Measurements from ENCODE around the gene POR. TPM values are rescaled to one million over a fixed set of nuclear protein-coding genes. Genes with fewer than 3 reads are reported as not detected.

POR gene
- total RNA-seq, 2 donors from 2014 or later, result 60.6 to 128 TPM

GRCh38 chr7:75965617-75966016 lies 50.7 kb downstream of the POR start:
- intact Hi-C loops (cut with DNase I), result no loop called here

GRCh38 chr7:75966190-75966961 lies 51.4 kb downstream of the POR start:
- intact Hi-C loops (cut with DNase I), result no loop called here
- ATAC-seq (peak; percentile 56 to 64), DNase-seq (peak; percentile 79)

More at GRCh38 chr7:75965617-75966016, 50.7 kb downstream of the POR start:
- DNase-seq (no peak), ATAC-seq (no peak)

GRCh38 chr7:75967055-75967454 lies 52.1 kb downstream of the POR start:
- no peak for ATAC-seq
- DNase-seq, result no peak
- intact Hi-C loops (cut with DNase I), result no loop called here

- no peak for DNase-seq
- intact Hi-C loops (cut with DNase I), result no loop called here
- peak; percentile 10 to 37 for ATAC-seq
These were observed 52.6 kb downstream of the POR start for GRCh38 chr7:75967487-75967997.

- no peak for ATAC-seq
- intact Hi-C loops (cut with DNase I), result no loop called here
- DNase-seq, result no peak
These were observed 53.1 kb downstream of the POR start for GRCh38 chr7:75968012-75968411.

GRCh38 chr7:75968561-75969001 lies 53.6 kb downstream of the POR start:
- ATAC-seq, result peak in 1 of 2 donors; percentile 29
- intact Hi-C loops (cut with DNase I), result no loop called here
- DNase-seq, result no peak

GRCh38 chr7:75969182-75969581 lies 54.2 kb downstream of the POR start:
- ATAC-seq (peak; percentile 3 to 13), DNase-seq (peak; percentile 64)
- intact Hi-C loops (cut with DNase I), result no loop called here

- intact Hi-C loops (cut with DNase I), result no loop called here
- no peak for DNase-seq
- peak in 1 of 2 donors; percentile 5 for ATAC-seq
These were observed 54.9 kb downstream of the POR start for GRCh38 chr7:75969704-75970498.

- DNase-seq, result no peak
- intact Hi-C loops (cut with DNase I), result no loop called here
- no peak for ATAC-seq
These were observed 56.5 kb downstream of the POR start for GRCh38 chr7:75971309-75971960.

GRCh38 chr7:75971961-75972763 lies 57.2 kb downstream of the POR start:
- DNase-seq (peak; percentile 88), ATAC-seq (peak; percentile 48 to 67)
- intact Hi-C loops (cut with DNase I), result no loop called here

- intact Hi-C loops (cut with DNase I), result no loop called here
- DNase-seq (peak; percentile 66), ATAC-seq (peak; percentile 25 to 72)
These were observed 62.8 kb downstream of the POR start for GRCh38 chr7:75977743-75978142.

GRCh38 chr7:75979759-75980429 lies 64.9 kb downstream of the POR start:
- intact Hi-C loops (cut with DNase I), result loop anchor here in 1 of 2 donors (10.0 kb wide), 1 partner anchor 65 kb away; the partner anchor contains the start of gene POR
- ATAC-seq (no peak), DNase-seq (no peak)

GRCh38 chr7:75980430-75981202 lies 65.7 kb downstream of the POR start:
- DNase-seq (no peak), ATAC-seq (no peak)
- intact Hi-C loops (cut with DNase I), result loop anchor here in 1 of 2 donors (10.0 kb wide), 1 partner anchor 66 kb away; the partner anchor contains the start of gene POR

- no peak for ATAC-seq
- no peak for DNase-seq
- intact Hi-C loops (cut with DNase I), result loop anchor here in 1 of 2 donors (10.0 kb wide), 1 partner anchor 66 kb away; the partner anchor contains the start of gene POR
These were observed 66.2 kb downstream of the POR start for GRCh38 chr7:75981203-75981452.

- intact Hi-C loops (cut with DNase I), result loop anchor here in 1 of 2 donors (10.0 kb wide), 1 partner anchor 67 kb away; the partner anchor contains the start of gene POR
- DNase-seq, result no peak
- ATAC-seq, result no peak
These were observed 66.7 kb downstream of the POR start for GRCh38 chr7:75981453-75982305.

GRCh38 chr7:75982306-75983064 lies 67.5 kb downstream of the POR start:
- no peak for DNase-seq

More at GRCh38 chr7:75982306-75983064, 67.5 kb downstream of the POR start:
- ATAC-seq, result no peak
- intact Hi-C loops (cut with DNase I), result loop anchor here in 1 of 2 donors (10.0 kb wide), 1 partner anchor 68 kb away; the partner anchor contains the start of gene POR

Measured in left cardiac atrium (tissue), 4 donors.